Mesothelial cell of epicardium (in vitro differentiated cells): Measurements from ENCODE around the gene ZNF324. TPM values are rescaled to one million over a fixed set of nuclear protein-coding genes. Genes with fewer than 3 reads are reported as not detected.

Experiments used
- DNase-seq, 2 experiments: peaks; one replicate each; pipeline ENCODE4 v3.0.0; 2021; ENCODE audit warnings: low spot score in 2 of 2; ENCODE audit not compliant: unreplicated experiment in 2 of 2
- H3K27ac Mint-ChIP-seq: 2 replicates; pipeline ENCODE4 v1.8.0; 2021; ENCODE audit warnings: mixed read lengths
- H3K27me3 Mint-ChIP-seq: 2 replicates; pipeline ENCODE4 v1.8.0; 2021; ENCODE audit warnings: low read depth, mixed read lengths
- H3K36me3 Mint-ChIP-seq: 2 replicates; pipeline ENCODE4 v1.8.0; 2021; ENCODE audit warnings: mixed read lengths
- H3K4me1 Mint-ChIP-seq: 2 replicates; pipeline ENCODE4 v1.8.0; 2021; ENCODE audit warnings: mixed read lengths
- H3K4me3 Mint-ChIP-seq: 2 replicates; pipeline ENCODE4 v1.8.0; 2021; ENCODE audit warnings: mild to moderate bottlenecking, moderate library complexity, mixed read lengths
- H3K9me3 Mint-ChIP-seq: 2 replicates; pipeline ENCODE4 v1.8.0; 2021; ENCODE audit warnings: mixed read lengths
- CTCF ChIP-seq: fragments of 200-600 bp; sonication (generic); IDR thresholded peaks from one replicate; pipeline ENCODE4 v1.5.0; 2021; ENCODE audit warnings: antibody characterized with exemption; ENCODE audit not compliant: unreplicated experiment
- total RNA-seq: library from RNA; stranded (reverse); gene quantifications from 3 replicates; pipeline ENCODE4 v1.2.1, GENCODE V29; 2021

ZNF324 gene
- total RNA-seq = 12.1 to 13.4 TPM (median 12.6 TPM) in 3 replicates

DNA sequence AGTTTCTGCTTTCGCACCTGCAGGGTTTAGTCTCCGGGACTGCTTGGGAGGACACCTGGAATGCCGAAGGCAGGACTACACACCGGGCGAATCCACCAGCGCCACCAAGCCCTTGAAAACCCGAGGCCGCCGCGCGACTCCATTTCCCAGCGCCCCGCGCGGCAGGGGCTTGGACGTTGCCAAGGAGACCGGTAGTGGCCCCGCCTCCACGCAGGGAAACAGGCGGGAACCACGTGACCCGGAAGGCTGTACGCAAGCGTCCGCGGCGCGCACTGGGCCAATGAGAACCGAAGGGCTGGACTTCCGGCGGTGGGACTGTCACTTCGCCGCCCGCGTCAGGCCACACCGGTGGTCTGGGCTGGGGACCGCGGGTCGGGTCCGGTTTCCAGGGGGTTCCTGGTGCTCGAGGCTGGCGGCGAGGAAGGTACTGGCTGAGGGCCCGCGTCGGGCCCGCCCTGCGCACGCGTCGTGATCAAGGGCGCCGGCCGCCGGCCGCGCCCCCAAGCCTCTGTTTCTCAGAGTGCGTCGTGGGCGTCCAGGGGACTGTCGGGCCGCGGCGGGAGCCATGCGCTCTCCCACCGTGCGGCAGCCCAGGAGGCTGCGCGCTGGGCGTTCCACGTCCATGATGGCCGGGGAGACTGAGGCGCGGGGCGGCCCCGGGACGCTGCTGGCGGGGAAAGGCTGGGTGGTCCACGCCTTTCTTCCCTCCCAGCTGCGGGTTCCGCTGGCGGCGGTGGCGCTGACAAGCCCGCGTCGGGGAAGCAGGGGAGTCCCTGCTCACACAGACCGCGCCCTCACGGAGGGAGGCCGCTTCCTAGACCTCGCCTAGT is at the start of gene ZNF324:
Gene ZNF324, plus strand, starts transcription at position 321 of the 830 bp plus-strand sequence. CDS start 2,106 bp downstream, outside the sequence.
- no peaks in the 10 kb centered on the region for H3K9me3 Mint-ChIP-seq
- H3K4me3 Mint-ChIP-seq = peak within 1 kb of the TSS; percentile 75
- H3K27ac Mint-ChIP-seq = peak within 1 kb of the TSS; percentile 77
- no peaks in the 10 kb centered on the region for H3K27me3 Mint-ChIP-seq
- H3K36me3 Mint-ChIP-seq = no peaks in the 10 kb centered on the region
- peak; percentile 98 for DNase-seq
- H3K4me1 Mint-ChIP-seq = peaks cover 18% of the 10 kb centered on the region
- TF ChIP-seq CTCF = no peak

GRCh38 chr19:58428617-58429016 is 38.3 kb upstream of the ZNF324 start:
- H3K4me3 Mint-ChIP-seq = no peak overlapping the region
- H3K27me3 Mint-ChIP-seq = no peaks in the 10 kb centered on the region
- peaks cover 57% of the 10 kb centered on the region for H3K36me3 Mint-ChIP-seq
- TF ChIP-seq CTCF = no peak
- no peak for DNase-seq
- no peaks in the 10 kb centered on the region for H3K4me1 Mint-ChIP-seq
- H3K27ac Mint-ChIP-seq = no peak overlapping the region
- peaks cover 56% of the 10 kb centered on the region for H3K9me3 Mint-ChIP-seq

- no peak for DNase-seq
- H3K27me3 Mint-ChIP-seq = no peaks in the 10 kb centered on the region
- no peaks in the 10 kb centered on the region for H3K4me1 Mint-ChIP-seq
- no peak overlapping the region for H3K4me3 Mint-ChIP-seq
- H3K36me3 Mint-ChIP-seq = peaks cover 62% of the 10 kb centered on the region
- TF ChIP-seq CTCF = no peak
- H3K27ac Mint-ChIP-seq = no peak overlapping the region
- H3K9me3 Mint-ChIP-seq = peaks cover 58% of the 10 kb centered on the region
Measured at GRCh38 chr19:58429745-58430144, 37.1 kb upstream of the ZNF324 start.

GRCh38 chr19:58434217-58434616 is 32.7 kb upstream of the ZNF324 start:
- peaks cover 2% of the 10 kb centered on the region for H3K4me1 Mint-ChIP-seq
- H3K27me3 Mint-ChIP-seq = peaks cover 5% of the 10 kb centered on the region
- no peak for TF ChIP-seq CTCF
- H3K4me3 Mint-ChIP-seq = no peak overlapping the region
- H3K27ac Mint-ChIP-seq = no peak overlapping the region
- peaks cover 85% of the 10 kb centered on the region for H3K36me3 Mint-ChIP-seq
- no peak for DNase-seq
- peaks cover 71% of the 10 kb centered on the region for H3K9me3 Mint-ChIP-seq

DNA sequence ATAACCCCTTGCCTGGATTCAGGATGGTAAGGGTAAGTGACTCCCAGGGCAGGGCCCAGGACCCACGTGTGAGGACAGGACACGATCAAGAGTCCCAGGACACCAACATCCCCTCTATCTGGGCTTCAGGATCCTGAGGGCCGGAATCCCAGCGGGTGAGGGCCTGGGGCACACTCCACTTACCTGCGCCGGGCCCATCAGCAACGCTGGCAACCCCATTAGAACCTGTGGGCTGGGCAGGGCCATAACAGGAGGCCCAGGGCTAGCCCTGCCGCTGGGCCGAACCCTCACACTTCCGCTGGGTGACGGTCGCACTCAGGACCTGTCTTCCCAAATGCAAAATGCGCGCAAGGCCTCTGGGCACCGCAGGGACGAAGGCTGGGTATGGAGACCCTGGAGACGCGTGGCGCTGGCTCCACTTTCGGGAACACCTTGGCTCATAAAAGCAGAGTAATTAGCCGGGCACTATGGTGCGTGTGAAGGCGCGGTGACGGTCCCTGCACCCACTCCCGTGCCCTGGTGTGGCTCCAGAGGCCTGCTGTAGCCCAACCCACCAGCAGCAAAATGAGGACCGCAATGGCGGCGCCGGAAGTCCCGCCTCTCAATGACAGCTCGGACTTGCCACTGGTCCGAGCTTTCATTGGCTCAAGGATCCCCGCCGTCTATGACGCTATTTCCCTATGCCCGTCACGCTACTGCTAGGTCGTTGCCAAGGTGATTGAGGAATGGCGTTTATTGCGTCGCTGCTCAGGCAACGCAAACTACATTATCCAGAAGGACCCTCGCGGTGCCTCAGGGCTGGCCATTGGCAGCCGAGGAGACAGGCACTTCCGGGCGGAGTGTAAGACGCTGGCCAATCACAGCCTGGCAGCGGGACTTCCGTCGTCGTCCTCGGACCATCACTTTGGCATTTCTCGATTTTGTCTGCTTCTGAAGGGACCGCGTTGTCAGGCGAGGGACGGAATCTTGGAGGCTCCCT is 27.0 kb upstream of the ZNF324 start, which contains the start of gene ZNF132:
Gene ZNF132, minus strand, starts transcription at position 578 of the 979 bp plus-strand sequence. Its CDS starts 332 bp downstream, at position 246.
- no peak for TF ChIP-seq CTCF
- Mint-ChIP-seq H3K27me3 (peaks cover 45% of the 10 kb centered on the region), H3K4me3 (peak within 1 kb of the TSS; percentile 84), H3K27ac (peak within 1 kb of the TSS; percentile 94), H3K36me3 (peaks cover 52% of the 10 kb centered on the region), H3K9me3 (peaks cover 62% of the 10 kb centered on the region), H3K4me1 (peaks cover 13% of the 10 kb centered on the region)
- DNase-seq = peak; percentile 84 to 85
